HepG2 (cell line): ENCODE measurements around the gene ZCCHC4. TPM values are rescaled to one million over a fixed set of nuclear protein-coding genes. Genes with fewer than 3 reads are reported as not detected.

ENCODE experiments used
- BCL3 ChIP-seq: sonication (generic); formaldehyde crosslinking; IDR thresholded peaks from 2 replicates; pipeline ENCODE4 v1.5.1; 2020; ENCODE audit warnings: mild to moderate bottlenecking, missing genetic modification reagents, moderate library complexity
- CBX1 ChIP-seq: IDR thresholded peaks from one replicate; pipeline ENCODE4 v1.6.1; 2016; ENCODE audit warnings: antibody characterized with exemption, low read depth
- DNMT1 ChIP-seq: sonication (generic); formaldehyde crosslinking; IDR thresholded peaks from 2 replicates; pipeline ENCODE4 v1.5.1; 2020; ENCODE audit warnings: mild to moderate bottlenecking, missing genetic modification reagents
- FOXK2 ChIP-seq: fragments of 450-650 bp; IDR thresholded peaks from 2 replicates; pipeline ENCODE4 v1.6.1; 2016
- HBP1 ChIP-seq: IDR thresholded peaks from 2 replicates; pipeline ENCODE4 v1.6.1; 2016; ENCODE audit warnings: low read depth, control low read depth
- HES4 ChIP-seq: sonication (generic); formaldehyde crosslinking; IDR thresholded peaks from 2 replicates; pipeline ENCODE4 v1.9.0; 2021; ENCODE audit warnings: mild to moderate bottlenecking, missing genetic modification reagents, borderline replicate concordance
- HOMEZ ChIP-seq: IDR thresholded peaks from 2 replicates; pipeline ENCODE4 v1.6.1; 2016; ENCODE audit warnings: low read depth
- KDM5B ChIP-seq: sonication (generic); formaldehyde crosslinking; IDR thresholded peaks from 2 replicates; pipeline ENCODE4 v1.4.0; 2020; ENCODE audit warnings: missing genetic modification reagents, mild to moderate bottlenecking, borderline replicate concordance
- MIER3 ChIP-seq: IDR thresholded peaks from 2 replicates; pipeline ENCODE4 v1.6.1; 2016; ENCODE audit warnings: missing compliant biosample characterization, borderline replicate concordance
- PHF21A ChIP-seq: sonication (generic); formaldehyde crosslinking; IDR thresholded peaks from 2 replicates; pipeline ENCODE4 v1.5.0; 2020; ENCODE audit warnings: mild to moderate bottlenecking, missing genetic modification reagents
- RBM22 ChIP-seq: fragments of 200-400 bp; formaldehyde crosslinking; optimal IDR thresholded peaks from 2 replicates; pipeline ENCODE3; 2017; ENCODE audit warnings: mild to moderate bottlenecking, low read length, moderate library complexity
- RFXAP ChIP-seq: sonication (generic); formaldehyde crosslinking; IDR thresholded peaks from 2 replicates; pipeline ENCODE4 v1.4.0; 2020; ENCODE audit warnings: missing genetic modification reagents, borderline replicate concordance
- ZBTB49 ChIP-seq: sonication (generic); formaldehyde crosslinking; IDR thresholded peaks from 2 replicates; pipeline ENCODE4 v1.4.0; 2020; ENCODE audit warnings: missing genetic modification reagents, borderline replicate concordance
- ZNF253 ChIP-seq: sonication (generic); formaldehyde crosslinking; IDR thresholded peaks from 2 replicates; pipeline ENCODE4 v1.8.0; 2022; ENCODE audit warnings: mild to moderate bottlenecking, missing genetic modification reagents, borderline replicate concordance
- ZNF44 ChIP-seq: sonication (generic); formaldehyde crosslinking; IDR thresholded peaks from 2 replicates; pipeline ENCODE4 v1.5.1; 2020; ENCODE audit warnings: mild to moderate bottlenecking, missing genetic modification reagents
- ZNF501 ChIP-seq: sonication (generic); formaldehyde crosslinking; IDR thresholded peaks from 2 replicates; pipeline ENCODE4 v1.5.1; 2020; ENCODE audit warnings: mild to moderate bottlenecking, moderate library complexity, missing genetic modification reagents
- ZNF556 ChIP-seq: sonication (generic); formaldehyde crosslinking; IDR thresholded peaks from 2 replicates; pipeline ENCODE4 v1.4.0; 2020; ENCODE audit warnings: mild to moderate bottlenecking, missing genetic modification reagents, borderline replicate concordance
- ZNF569 ChIP-seq: sonication (generic); formaldehyde crosslinking; IDR thresholded peaks from 2 replicates; pipeline ENCODE4 v1.5.0; 2020; ENCODE audit warnings: mild to moderate bottlenecking, missing genetic modification reagents, moderate library complexity, borderline replicate concordance
- ZNF883 ChIP-seq: sonication (generic); formaldehyde crosslinking; IDR thresholded peaks from 2 replicates; pipeline ENCODE4 v1.5.1; 2020; ENCODE audit warnings: mild to moderate bottlenecking, missing genetic modification reagents; ENCODE audit errors: not compliant biosample characterization
- polyA plus RNA-seq, 8 experiments: library from polyadenylated mRNA; depleted of rRNA in 3 of 8; stranded (reverse) in 7 of 8; unstranded in 1 of 8; fragments of >200 nt; fragmentation: Illumina TruSeq in 4 of 8; extraction: Trizol in 4 of 8; gene quantifications; 2 replicates each; pipeline versions ENCODE4 v1.2.1 to v1.2.3, GENCODE V29; 2011 to 2016; ENCODE audit warnings: low read depth in 4 of 8, missing spikeins in 1 of 8, mixed read lengths in 1 of 8; ENCODE audit not compliant: insufficient read depth in 1 of 8
- total RNA-seq, 5 experiments: library from RNA; depleted of rRNA; stranded (reverse); fragments of >200 nt; fragmentation: Illumina TruSeq; extraction: Trizol; gene quantifications; 2 replicates each; pipeline ENCODE4 v1.2.3, GENCODE V29; 2016; ENCODE audit warnings: low read depth in 1 of 5
- TF ChIP-seq, protein P1 (sequence below): sonication (generic); formaldehyde crosslinking; IDR thresholded peaks from 2 replicates; pipeline ENCODE4 v1.4.0; 2020; ENCODE audit warnings: mild to moderate bottlenecking, low read depth, missing genetic modification reagents

Gene ZCCHC4
- total and polyA plus RNA-seq, 2 of the 13 experiments (the other 11 are each of a cell fraction or from before 2014, with no cell fraction given): 13.2 to 15.0 TPM

DNA sequence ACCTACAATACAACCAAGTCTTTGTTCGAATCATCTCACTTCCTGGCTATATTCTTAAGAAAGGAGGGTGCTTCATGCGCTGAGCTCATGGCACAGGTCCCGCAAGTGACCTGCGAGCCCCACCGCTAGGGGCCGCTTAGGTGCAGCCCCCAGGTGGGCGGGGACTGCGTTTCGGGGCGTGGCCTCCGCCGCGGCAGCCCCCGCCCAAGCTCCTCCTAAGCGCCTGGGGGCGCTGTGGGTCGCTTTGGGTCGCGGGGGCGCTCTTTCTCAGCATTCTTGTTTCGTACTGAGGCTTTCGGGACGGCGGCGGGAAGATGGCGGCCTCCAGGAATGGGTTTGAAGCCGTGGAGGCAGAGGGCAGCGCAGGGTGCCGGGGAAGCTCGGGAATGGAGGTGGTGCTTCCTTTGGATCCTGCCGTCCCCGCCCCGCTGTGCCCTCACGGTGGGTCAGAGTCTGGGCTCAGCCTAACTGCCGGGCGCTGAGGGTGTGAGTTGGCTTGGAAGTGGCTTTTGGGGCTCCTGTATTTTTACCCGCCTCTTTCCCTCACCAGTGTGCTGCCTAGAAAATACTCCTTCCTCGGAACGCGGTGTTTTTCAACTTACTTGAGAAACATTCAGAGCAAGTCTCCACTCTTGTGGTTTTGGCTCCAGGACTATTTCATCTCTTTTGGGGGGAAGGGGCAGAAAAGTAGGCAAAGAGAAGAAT lies at the start of gene ZCCHC4 (continued):
- TF ChIP-seq ZBTB49 (no peak), HBP1 (CRISPR knock-in tag) (peak; percentile 96), HOMEZ (CRISPR knock-in tag) (peak; percentile 84; the same call in 1 of the 2 replicates), ZNF556 (CRISPR knock-in tag) (peak; percentile 96), HES4 (CRISPR knock-in tag) (0 out of 2 replicates have a peak, but pooled peaks have one; percentile 64), ZNF569 (CRISPR knock-in tag) (no peak), DNMT1 (CRISPR knock-in tag) (0 out of 2 replicates have a peak, but pooled peaks have one; percentile 12), CBX1 (peak; percentile 77), ZNF883 (CRISPR knock-in tag) (peak; percentile 90), ZNF501 (CRISPR knock-in tag) (peak; percentile 98), FOXK2 (no peak), RFXAP (CRISPR knock-in tag) (0 out of 2 replicates have a peak, but pooled peaks have one; percentile 79), RBM22 (no peak), KDM5B (CRISPR knock-in tag) (peak; percentile 94; the same call in 1 of the 2 replicates), ZNF44 (CRISPR knock-in tag) (peak; percentile 83; the same call in 1 of the 2 replicates), PHF21A (CRISPR knock-in tag) (peak; percentile 74; the same call in 1 of the 2 replicates), MIER3 (CRISPR knock-in tag) (peak; percentile 87; the same call in 1 of the 2 replicates), BCL3 (CRISPR knock-in tag) (peak; percentile 79; the same call in 1 of the 2 replicates), ZNF253 (CRISPR knock-in tag) (no peak)
- TF ChIP-seq, protein P1, sequence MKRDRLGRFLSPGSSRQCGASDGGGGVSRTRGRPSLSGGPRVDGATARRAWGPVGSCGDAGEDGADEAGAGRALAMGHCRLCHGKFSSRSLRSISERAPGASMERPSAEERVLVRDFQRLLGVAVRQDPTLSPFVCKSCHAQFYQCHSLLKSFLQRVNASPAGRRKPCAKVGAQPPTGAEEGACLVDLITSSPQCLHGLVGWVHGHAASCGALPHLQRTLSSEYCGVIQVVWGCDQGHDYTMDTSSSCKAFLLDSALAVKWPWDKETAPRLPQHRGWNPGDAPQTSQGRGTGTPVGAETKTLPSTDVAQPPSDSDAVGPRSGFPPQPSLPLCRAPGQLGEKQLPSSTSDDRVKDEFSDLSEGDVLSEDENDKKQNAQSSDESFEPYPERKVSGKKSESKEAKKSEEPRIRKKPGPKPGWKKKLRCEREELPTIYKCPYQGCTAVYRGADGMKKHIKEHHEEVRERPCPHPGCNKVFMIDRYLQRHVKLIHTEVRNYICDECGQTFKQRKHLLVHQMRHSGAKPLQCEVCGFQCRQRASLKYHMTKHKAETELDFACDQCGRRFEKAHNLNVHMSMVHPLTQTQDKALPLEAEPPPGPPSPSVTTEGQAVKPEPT (CRISPR knock-in tag): 0 out of 2 replicates have a peak, but pooled peaks have one; percentile 27
